A204.1 (cell line): ENCODE measurements around the gene NT5C1A.

Experiments
- FAIRE-seq: peaks from 2 replicates; lab custom pipeline; 2012; peaks lifted over from hg19 to GRCh38; lab: Jason Lieb, UNC

NT5C1A gene

GRCh38 chr1:39671793-39672550 lies at the start of gene NT5C1A:
NT5C1A (minus strand) TSS chr1:39672107; CDS start chr1:39672038, 69 bp downstream.
- no peak for FAIRE-seq

GRCh38 chr1:39721664-39722063 lies 49.8 kb upstream of the NT5C1A start:
- no peak for FAIRE-seq

- FAIRE-seq = peak; percentile 98
Measured at GRCh38 chr1:39720094-39720999, 48.4 kb upstream of the NT5C1A start.

GRCh38 chr1:39717809-39718208 lies 45.9 kb upstream of the NT5C1A start:
- FAIRE-seq = no peak

- FAIRE-seq = no peak
Measured at GRCh38 chr1:39713557-39713956, 41.6 kb upstream of the NT5C1A start.

- FAIRE-seq = no peak
Measured at GRCh38 chr1:39711966-39712340, 40.0 kb upstream of the NT5C1A start.

GRCh38 chr1:39711104-39711965 lies 39.4 kb upstream of the NT5C1A start:
- no peak for FAIRE-seq

- FAIRE-seq = no peak
Measured at GRCh38 chr1:39707506-39707905, 35.6 kb upstream of the NT5C1A start.

- no peak for FAIRE-seq
Measured at GRCh38 chr1:39704757-39705156, 32.9 kb upstream of the NT5C1A start.

GRCh38 chr1:39701049-39701439 lies 29.1 kb upstream of the NT5C1A start:
- no peak for FAIRE-seq

- no peak for FAIRE-seq
Measured at GRCh38 chr1:39700348-39700747, 28.4 kb upstream of the NT5C1A start.

- FAIRE-seq = no peak
Measured at GRCh38 chr1:39699419-39699818, 27.5 kb upstream of the NT5C1A start.

GRCh38 chr1:39698568-39698967 lies 26.7 kb upstream of the NT5C1A start:
- no peak for FAIRE-seq

- no peak for FAIRE-seq
Measured at GRCh38 chr1:39696448-39696847, 24.5 kb upstream of the NT5C1A start.

GRCh38 chr1:39695016-39695415 lies 23.1 kb upstream of the NT5C1A start:
- FAIRE-seq = no peak

GRCh38 chr1:39694026-39694425 lies 22.1 kb upstream of the NT5C1A start:
- FAIRE-seq = no peak

GRCh38 chr1:39692152-39693074 lies 20.5 kb upstream of the NT5C1A start:
- no peak for FAIRE-seq

- no peak for FAIRE-seq
Measured at GRCh38 chr1:39691383-39692151, 19.7 kb upstream of the NT5C1A start, which contains the start of gene HPCAL4. HPCAL4 (minus strand) TSS chr1:39691433; CDS start chr1:39684603, 6,830 bp downstream.

- no peak for FAIRE-seq
Measured at GRCh38 chr1:39690794-39691382, 19.0 kb upstream of the NT5C1A start.

- no peak for FAIRE-seq
Measured at GRCh38 chr1:39690225-39690624, 18.3 kb upstream of the NT5C1A start.
